Measurements from ENCODE around the gene TMEM163. TPM values are rescaled to one million over a fixed set of nuclear protein-coding genes. Genes with fewer than 3 reads are reported as not detected.
"Not testable (repeated sequence)": the region's sequence is repeated elsewhere in the genome, so short reads cannot be mapped to it uniquely, and the experiment has no call there.

Gene TMEM163
- total RNA-seq, 2 experiments from 2014 or later = not detected

- H3K27ac Mint-ChIP-seq = no peak overlapping the region
Observed at GRCh38 chr2:134515137-134515536, 203.7 kb downstream of the TMEM163 start.

GRCh38 chr2:134513465-134513804 is 205.4 kb downstream of the TMEM163 start:
- no peaks in the 10 kb centered on the region for H3K4me1 Mint-ChIP-seq (ENCODE audit: low read depth)
- H3K27me3 Mint-ChIP-seq = peaks cover 3% of the 10 kb centered on the region
- CTCF ChIA-PET = no interaction called here
- no peak overlapping the region for H3K27ac Mint-ChIP-seq
- ATAC-seq (no peak), DNase-seq (no peak)
- no peaks in the 10 kb centered on the region for H3K36me3 Mint-ChIP-seq (ENCODE audit: low read depth)
- H3K9me3 Mint-ChIP-seq = no peaks in the 10 kb centered on the region
- intact Hi-C loops (cut with micrococcal nuclease) = no loop called here
- POLR2A ChIA-PET = no interaction called here
- H3K4me3 Mint-ChIP-seq = no peak overlapping the region
- TF ChIP-seq CTCF (IDR thresholded peaks at IDR 0.05) = no peak

More at GRCh38 chr2:134515137-134515536, 203.7 kb downstream of the TMEM163 start:
- intact Hi-C loops (cut with micrococcal nuclease) = no loop called here
- no peaks in the 10 kb centered on the region for H3K4me1 Mint-ChIP-seq (ENCODE audit: low read depth)
- ATAC-seq (no peak), DNase-seq (no peak)
- ChIA-PET CTCF (no interaction called here), POLR2A (no interaction called here)
- no peak overlapping the region for H3K4me3 Mint-ChIP-seq
- H3K27me3 Mint-ChIP-seq = peaks cover 3% of the 10 kb centered on the region
- no peaks in the 10 kb centered on the region for H3K36me3 Mint-ChIP-seq (ENCODE audit: low read depth)
- H3K9me3 Mint-ChIP-seq = no peaks in the 10 kb centered on the region
- TF ChIP-seq CTCF (IDR thresholded peaks at IDR 0.05) = no peak

GRCh38 chr2:134512734-134513464 is 205.9 kb downstream of the TMEM163 start:
- no peak for DNase-seq
- intact Hi-C loops (cut with micrococcal nuclease) = no loop called here
- Mint-ChIP-seq H3K9me3 (no peaks in the 10 kb centered on the region), H3K27ac (no peak overlapping the region), H3K36me3 (ENCODE audit: low read depth) (no peaks in the 10 kb centered on the region), H3K27me3 (peaks cover 3% of the 10 kb centered on the region), H3K4me1 (ENCODE audit: low read depth) (no peaks in the 10 kb centered on the region), H3K4me3 (no peak overlapping the region)
- TF ChIP-seq CTCF (IDR thresholded peaks at IDR 0.05) = no peak
- POLR2A ChIA-PET = no interaction called here
- no peak for ATAC-seq
- CTCF ChIA-PET = interaction anchor here (1.0 kb wide), 1 partner anchor 60 kb away, joined by 3 read pairs; no protein-coding TSS in a partner anchor

DNA sequence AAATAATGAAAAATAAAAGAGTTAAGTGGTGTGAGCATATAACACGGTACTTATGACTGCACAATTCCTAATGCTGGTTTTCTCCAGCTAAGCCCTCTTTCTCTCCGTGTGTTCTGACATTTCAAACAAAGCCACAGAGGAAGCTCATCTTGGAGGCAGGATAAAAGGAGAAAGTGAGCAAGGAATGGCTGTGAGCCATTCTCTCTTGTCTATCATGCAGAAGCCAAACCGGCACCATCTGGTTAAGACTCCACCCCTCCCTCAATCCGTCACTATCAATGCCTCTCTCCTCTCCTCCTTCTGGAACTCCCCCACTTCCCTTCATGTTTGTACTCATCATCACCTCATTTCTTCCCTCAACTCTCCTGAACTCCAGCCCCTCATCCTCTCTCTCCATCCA is 210.4 kb downstream of the TMEM163 start:
- Mint-ChIP-seq H3K4me1 (ENCODE audit: low read depth) (no peaks in the 10 kb centered on the region), H3K4me3 (no peak overlapping the region), H3K9me3 (no peaks in the 10 kb centered on the region), H3K36me3 (ENCODE audit: low read depth) (no peaks in the 10 kb centered on the region), H3K27me3 (no peaks in the 10 kb centered on the region), H3K27ac (no peak overlapping the region)
- ATAC-seq = no peak
- CTCF ChIA-PET = no interaction called here
- intact Hi-C loops (cut with micrococcal nuclease) = no loop called here
- no peak for TF ChIP-seq CTCF (IDR thresholded peaks at IDR 0.05)
- POLR2A ChIA-PET = no interaction called here
- no peak for DNase-seq

DNA sequence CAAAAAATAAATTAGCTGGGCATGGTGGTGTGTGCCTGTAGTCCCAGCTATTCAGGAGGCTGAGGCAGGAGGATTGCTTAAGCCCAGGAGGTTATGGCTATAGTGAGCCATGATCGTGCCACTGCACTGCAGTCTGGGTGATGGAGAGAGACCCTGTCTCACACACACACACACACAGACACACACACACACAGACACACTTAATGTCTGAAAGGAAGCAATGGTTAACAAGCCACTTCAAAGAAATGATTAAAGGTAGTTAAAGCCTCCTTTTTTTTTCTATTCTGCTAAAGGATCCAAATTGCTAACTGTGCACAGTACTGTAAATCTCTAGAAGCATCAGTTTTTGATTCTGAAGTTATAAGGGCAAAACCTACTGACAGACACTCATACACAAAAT is 211.1 kb downstream of the TMEM163 start:
- ATAC-seq (no peak), DNase-seq (no peak)
- ChIA-PET CTCF (no interaction called here), POLR2A (no interaction called here)
- H3K4me1 Mint-ChIP-seq (ENCODE audit: low read depth) = no peaks in the 10 kb centered on the region
- H3K9me3 Mint-ChIP-seq = no peaks in the 10 kb centered on the region
- no peak overlapping the region for H3K27ac Mint-ChIP-seq
- no peaks in the 10 kb centered on the region for H3K36me3 Mint-ChIP-seq (ENCODE audit: low read depth)
- TF ChIP-seq CTCF (IDR thresholded peaks at IDR 0.05) = no peak
- no peak overlapping the region for H3K4me3 Mint-ChIP-seq
- no peaks in the 10 kb centered on the region for H3K27me3 Mint-ChIP-seq
- intact Hi-C loops (cut with micrococcal nuclease) = no loop called here

DNA sequence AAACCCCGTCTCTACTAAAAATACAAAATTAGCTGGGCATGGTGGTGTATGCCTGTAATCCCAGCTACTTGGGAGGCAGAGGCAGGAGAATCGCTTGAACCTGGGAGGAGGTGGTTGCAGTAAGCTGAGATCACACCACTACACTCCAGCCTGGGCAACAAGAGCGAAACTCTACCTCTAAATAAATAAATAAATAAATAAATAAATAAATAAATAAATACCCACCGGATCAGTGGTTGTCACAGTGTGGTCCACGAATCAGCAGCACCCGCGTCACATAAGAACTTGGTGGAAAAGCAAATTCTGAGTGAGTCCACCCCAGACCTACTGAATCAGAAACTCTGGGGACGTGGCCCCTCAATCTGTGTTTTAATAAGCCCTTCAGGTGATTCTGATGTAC is 211.6 kb downstream of the TMEM163 start:
- ATAC-seq; H3K27me3 Mint-ChIP-seq; CTCF ChIA-PET; H3K4me3 Mint-ChIP-seq; H3K36me3 Mint-ChIP-seq (ENCODE audit: low read depth); H3K27ac Mint-ChIP-seq; DNase-seq; POLR2A ChIA-PET; intact Hi-C loops (cut with micrococcal nuclease); H3K9me3 Mint-ChIP-seq; H3K4me1 Mint-ChIP-seq (ENCODE audit: low read depth): not testable (repeated sequence)
